Activated CD4-positive, alpha-beta T cell treated with anti-CD3 and anti-CD28 coated beads, Interleukin-2, Interleukin-4, amounts not matched to agents 100 ng/mL and 50 ng/mL, durations not matched to agents 16 hours and 8 hours (primary cell): Measurements from ENCODE around the gene TNK2.
"Not testable (repeated sequence)": the region's sequence is repeated elsewhere in the genome, so short reads cannot be mapped to it uniquely, and the experiment has no call there.

Experiments
- DNase-seq: peaks from one replicate; pipeline ENCODE4 v3.0.0-alpha.2; 2020; ENCODE audit warnings: low spot score

TNK2 gene

DNA sequence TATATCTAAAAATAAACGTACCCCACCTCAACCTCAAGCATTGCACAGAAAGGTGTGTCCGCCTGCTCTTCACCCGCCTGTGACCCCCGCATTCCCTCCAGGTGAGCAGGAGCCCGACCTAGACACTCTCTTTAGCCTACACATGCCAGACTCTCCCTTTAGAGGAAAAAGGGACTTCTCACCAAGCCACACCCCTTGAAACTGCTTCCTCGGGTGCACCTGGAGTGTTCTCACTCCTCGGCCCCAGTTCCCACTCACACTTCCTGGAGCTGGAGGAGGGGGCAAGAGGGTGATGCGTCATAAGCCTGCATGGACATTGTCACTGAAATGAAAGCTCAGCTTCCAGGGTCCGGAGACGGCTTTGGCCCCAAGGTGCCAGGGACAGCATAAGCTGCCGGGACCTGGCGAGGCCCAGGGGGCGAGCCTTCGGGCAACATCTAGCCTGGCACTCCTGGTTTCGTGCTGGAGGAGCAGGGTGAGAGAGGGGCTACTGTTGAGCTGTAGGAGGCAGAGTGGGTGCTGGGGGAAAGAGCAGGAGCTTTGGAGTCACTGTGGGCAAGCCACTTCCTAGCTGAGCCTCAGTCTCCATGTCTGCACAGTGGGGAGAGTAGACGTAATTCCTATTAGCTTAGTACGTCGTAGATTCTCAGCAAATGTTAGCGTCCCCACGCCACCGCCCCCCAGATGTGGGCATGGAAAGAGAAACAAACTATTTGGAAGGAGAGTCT is 86.8 kb downstream of the TNK2 start:
- no peak for DNase-seq

DNA sequence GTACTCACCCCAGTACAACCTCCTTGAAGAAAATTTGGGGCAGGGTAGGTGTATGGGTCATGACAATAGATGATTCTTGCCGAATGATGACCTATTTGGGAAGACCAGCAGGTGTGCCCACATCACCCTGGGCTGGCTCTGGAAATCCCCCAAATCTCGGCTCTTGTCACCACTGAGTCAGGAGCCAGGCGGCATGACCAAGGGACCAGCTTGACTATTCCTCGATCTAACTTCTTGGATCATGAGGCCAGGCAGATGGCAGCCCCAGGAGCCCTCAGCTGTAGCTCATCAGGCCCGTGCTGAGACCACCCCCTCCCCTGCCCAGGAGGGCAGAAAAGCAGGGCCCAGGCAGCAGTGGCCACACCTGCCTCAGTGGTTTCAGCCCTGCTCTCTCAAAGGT is 87.5 kb downstream of the TNK2 start:
- DNase-seq = no peak

DNA sequence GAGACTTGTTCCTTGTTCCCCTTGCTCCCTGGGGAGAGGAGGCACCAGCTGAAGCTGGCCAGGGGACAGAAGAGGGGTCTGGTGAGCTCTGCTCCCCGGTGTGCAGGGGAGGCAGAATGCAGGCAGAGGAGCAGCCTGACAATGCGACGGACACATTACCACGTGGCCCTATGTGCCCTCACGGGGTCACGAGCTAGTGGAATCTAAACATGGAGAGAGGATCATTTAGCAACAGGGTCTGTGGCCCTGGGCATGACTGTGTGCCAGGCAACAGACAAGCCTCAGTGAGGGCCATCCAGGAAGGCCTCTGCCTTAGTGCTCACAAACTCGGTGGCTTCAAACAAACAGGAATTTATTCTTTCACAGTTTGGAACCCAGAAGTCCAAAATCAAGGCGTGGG is 88.2 kb downstream of the TNK2 start:
- no peak for DNase-seq

DNA sequence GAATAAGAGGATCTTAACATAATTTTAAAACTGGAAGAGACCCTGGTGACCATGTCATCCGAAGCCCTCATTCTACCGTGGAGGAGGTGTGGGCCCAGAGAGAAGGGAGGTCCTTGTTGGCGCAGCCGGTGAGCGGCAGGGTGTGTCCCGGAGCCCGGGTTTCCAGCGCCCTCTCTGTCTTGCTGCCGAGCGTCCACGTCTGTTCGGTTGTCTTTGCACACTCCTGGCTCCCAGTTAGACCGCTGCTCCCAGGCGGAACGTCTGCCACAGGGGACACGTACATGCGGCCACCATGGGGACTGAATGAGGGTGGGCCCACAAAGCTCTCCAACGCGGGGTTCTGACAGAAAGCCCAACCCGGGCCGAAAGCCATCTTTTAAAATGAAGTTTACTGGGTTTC is 90.0 kb downstream of the TNK2 start:
- no peak for DNase-seq

DNA sequence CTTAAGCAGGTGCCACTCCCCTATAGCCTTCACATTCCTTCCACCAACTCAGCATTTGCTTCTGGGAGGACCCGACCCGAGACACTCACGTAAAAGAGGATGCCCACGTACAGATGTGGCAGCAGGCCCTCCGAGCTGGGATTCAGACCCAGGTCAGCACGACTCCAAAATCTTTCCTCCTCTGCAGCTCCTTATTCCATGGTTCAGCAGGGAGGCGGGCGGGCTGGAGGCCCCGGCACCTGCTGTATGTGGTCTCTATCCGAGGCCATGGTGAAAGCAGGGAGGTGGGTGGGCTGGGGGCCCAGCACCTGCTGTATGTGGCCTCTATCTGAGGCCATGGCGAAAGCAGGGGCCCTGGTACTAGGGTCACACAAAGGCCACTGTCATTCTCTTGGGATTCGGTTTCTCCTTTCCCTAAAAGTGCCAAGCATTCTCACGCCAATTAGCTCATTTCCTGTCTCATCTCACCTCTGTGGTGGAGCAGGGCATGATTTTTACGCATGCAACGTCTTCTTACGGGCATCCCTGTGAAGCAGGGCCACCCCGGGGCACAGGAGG is 90.7 kb downstream of the TNK2 start:
- DNase-seq = no peak

DNA sequence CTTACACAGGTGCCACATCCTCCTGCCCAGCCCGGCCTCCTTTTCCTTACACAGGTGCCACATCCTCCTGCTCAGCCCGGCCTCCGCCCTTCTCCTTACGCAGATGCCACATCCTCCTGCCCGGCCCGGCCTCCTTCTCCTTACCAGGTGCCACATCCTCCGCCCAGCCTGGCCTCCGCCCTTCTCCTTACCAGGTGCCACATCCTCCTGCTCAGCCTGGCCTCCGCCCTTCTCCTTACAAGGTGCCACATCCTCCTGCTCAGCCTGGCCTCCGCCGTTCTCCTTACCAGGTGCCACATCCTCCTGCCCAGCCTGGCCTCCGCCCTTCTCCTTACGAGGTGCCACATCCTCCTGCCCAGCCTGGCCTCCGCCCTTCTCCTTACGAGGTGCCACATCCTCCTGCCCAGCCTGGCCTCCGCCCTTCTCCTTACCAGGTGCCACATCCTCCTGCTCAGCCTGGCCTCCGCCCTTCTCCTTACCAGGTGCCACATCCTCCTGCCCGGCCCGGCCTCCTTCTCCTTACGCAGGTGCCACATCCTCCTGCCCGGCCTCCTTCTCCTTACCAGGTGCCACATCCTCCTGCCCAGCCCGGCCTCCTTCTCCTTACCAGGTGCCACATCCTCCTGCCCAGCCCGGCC is 92.0 kb downstream of the TNK2 start:
- not testable (repeated sequence) for DNase-seq

DNA sequence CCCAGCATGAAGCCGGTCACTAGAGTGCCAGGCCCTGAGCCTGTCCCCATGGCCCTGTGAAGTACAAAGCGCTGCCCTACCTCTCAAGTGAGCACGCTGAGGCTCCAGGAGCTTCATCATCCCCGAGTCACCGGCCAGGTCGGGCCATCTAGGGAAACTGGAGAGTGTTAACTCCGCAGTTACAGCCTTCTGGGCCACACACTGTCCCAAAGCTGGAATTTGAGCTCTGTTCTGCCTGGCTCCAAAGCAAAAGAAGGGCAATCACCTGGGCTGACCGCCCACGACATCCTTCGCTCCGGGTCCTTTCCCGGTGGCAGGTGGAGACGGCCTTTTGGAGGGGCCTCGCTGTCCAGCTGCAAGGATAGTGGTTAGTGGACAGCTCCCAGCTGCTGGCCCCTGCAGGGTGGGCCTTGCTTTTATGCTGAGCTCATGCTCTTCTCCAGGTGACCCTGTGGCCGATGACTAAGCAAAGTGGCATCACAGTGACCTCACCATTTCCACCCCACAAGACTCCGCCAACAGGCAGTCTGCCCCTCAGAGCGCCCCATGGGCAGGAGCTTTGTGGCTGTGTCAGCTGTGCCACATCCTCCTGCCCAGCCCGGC is 93.1 kb downstream of the TNK2 start:
- peak; percentile 15 for DNase-seq

DNA sequence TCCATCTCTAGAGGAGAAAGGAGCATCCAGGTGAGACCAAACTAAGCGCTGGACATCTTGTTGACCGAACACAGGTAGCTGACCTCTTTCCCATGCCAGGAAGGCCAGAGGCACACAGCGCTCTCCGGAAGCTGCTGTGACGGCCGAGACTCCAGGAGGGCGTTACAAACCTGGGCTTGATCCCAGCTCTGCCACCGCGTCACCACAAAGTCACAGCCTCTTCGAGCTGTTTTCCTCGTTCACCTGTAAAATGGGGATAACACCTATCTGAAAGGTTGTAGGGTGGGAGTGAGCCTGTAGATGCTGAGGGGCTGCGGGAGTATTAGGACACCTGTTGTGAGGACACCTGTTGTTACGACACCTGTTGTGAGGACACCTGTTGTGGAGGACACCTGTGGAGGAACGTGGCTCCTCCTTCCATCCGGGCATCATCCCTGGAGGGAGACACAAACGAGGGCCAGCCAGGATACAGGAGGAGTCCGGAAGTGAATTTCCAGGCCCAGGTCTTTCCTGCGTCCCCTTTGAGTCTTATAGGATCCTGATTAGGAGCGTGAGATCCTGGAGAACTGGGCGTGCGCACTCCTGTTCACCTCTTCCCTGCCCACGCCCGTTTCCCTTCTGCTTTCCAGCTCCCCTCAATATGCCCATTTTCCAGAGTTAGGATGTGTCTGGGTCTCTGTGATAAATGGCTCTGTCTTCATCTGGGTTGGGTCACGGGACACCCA is 94.3 kb downstream of the TNK2 start:
- no peak for DNase-seq
